ENCODE data around the gene MGAT4B.
A peak's percentile ranks its signal among the peaks of the same experiment; 100 is the strongest.

DNA sequence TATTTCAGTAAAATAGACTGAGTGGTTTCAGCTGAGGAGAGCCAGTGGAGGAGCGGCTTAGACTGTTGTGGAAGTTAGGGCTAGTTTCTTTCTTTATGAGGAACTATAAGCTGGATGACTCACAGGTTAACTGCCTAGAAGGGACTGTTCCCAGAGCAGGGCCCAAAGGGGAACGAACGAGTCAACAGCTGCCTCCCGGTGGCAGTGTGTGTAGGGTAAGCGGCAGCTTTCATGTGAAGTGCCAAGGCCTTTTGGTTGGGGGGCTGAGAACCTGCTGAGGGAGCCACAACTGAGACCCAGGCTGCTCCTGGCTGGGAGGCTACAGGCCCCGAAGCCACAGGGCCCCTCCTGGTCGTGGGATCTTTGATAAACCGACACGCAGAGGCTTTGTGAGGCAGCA is 21.0 kb upstream of the MGAT4B start:
- TF ChIP-seq, protein P1, sequence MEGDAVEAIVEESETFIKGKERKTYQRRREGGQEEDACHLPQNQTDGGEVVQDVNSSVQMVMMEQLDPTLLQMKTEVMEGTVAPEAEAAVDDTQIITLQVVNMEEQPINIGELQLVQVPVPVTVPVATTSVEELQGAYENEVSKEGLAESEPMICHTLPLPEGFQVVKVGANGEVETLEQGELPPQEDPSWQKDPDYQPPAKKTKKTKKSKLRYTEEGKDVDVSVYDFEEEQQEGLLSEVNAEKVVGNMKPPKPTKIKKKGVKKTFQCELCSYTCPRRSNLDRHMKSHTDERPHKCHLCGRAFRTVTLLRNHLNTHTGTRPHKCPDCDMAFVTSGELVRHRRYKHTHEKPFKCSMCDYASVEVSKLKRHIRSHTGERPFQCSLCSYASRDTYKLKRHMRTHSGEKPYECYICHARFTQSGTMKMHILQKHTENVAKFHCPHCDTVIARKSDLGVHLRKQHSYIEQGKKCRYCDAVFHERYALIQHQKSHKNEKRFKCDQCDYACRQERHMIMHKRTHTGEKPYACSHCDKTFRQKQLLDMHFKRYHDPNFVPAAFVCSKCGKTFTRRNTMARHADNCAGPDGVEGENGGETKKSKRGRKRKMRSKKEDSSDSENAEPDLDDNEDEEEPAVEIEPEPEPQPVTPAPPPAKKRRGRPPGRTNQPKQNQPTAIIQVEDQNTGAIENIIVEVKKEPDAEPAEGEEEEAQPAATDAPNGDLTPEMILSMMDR (IDR thresholded peaks at IDR 0.05), result peak in 1 of 5 experiments; percentile 39
- peak; percentile 41 for TF ChIP-seq POLR2A (IDR thresholded peaks at IDR 0.05)

Data from transverse colon (tissue), 3 donors.